ENCODE data around the gene TGFBR1.
A peak's percentile ranks its signal among the peaks of the same experiment; 100 is the strongest.

TGFBR1 gene

DNA sequence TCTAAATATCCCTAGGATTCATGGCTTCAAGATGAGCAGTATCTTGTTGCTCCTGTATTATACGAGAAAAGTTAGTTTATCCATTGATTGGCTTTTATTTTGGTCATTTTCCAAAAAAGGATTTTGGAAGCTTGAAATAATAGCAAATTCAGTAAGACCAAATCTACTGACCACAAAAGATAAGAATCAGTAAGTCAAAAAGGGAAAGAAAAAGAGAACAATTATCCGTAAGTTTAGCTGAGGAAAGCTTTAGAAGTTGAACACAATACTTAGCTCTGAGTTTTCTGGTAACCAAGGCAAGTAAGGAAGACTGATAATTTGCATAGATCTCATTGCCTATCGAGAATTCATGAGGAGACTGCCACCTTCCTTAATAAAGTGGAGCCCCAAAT, 9.1 kb downstream of the TGFBR1 start:
- DNase-seq (ENCODE audit: insufficient read length) (no peak), FAIRE-seq (no peak)
- TF ChIP-seq TAF1 (IDR thresholded peaks at IDR 0.05; ENCODE audit: borderline replicate concordance, low read depth, low read length) (no peak), POLR2A (IDR thresholded peaks at IDR 0.05; ENCODE audit: low read depth, low read length) (no peak), POLR2AphosphoS5 (IDR thresholded peaks at IDR 0.05; ENCODE audit: low read depth, low read length) (no peak)

- FAIRE-seq (no peak), DNase-seq (ENCODE audit: insufficient read length) (no peak)
- TF ChIP-seq POLR2A (IDR thresholded peaks at IDR 0.05; ENCODE audit: low read depth, low read length): no peak
- no peak for TF ChIP-seq TAF1 (IDR thresholded peaks at IDR 0.05; ENCODE audit: borderline replicate concordance, low read depth, low read length)
- TF ChIP-seq POLR2AphosphoS5 (IDR thresholded peaks at IDR 0.05; ENCODE audit: low read depth, low read length): no peak
These were observed 10.1 kb downstream of the TGFBR1 start for GRCh38 chr9:99114846-99115500.

DNA sequence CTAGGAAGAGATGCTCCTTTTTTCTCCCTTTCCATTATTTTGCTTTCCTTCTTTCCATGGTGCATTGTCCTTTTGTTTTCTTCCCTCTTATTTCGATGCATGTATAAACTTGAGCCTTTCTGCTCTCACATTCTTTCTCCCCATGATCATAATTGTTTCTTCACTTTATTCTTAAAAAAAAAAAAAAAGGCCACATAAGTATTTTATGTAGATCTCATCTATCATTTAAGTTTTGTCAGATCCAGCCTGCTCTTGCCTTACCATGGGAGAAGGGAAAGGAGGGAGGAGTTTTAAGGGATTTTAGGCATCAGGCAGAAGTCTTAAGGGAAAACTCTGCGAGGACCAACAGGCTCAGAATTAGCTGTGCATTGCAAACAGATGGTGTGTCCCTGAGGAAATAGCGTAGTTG, 11.1 kb downstream of the TGFBR1 start:
- TF ChIP-seq POLR2AphosphoS5 (IDR thresholded peaks at IDR 0.05; ENCODE audit: low read depth, low read length) (no peak), POLR2A (IDR thresholded peaks at IDR 0.05; ENCODE audit: low read depth, low read length) (no peak), TAF1 (IDR thresholded peaks at IDR 0.05; ENCODE audit: borderline replicate concordance, low read depth, low read length) (no peak)
- FAIRE-seq (no peak), DNase-seq (ENCODE audit: insufficient read length) (no peak)

DNA sequence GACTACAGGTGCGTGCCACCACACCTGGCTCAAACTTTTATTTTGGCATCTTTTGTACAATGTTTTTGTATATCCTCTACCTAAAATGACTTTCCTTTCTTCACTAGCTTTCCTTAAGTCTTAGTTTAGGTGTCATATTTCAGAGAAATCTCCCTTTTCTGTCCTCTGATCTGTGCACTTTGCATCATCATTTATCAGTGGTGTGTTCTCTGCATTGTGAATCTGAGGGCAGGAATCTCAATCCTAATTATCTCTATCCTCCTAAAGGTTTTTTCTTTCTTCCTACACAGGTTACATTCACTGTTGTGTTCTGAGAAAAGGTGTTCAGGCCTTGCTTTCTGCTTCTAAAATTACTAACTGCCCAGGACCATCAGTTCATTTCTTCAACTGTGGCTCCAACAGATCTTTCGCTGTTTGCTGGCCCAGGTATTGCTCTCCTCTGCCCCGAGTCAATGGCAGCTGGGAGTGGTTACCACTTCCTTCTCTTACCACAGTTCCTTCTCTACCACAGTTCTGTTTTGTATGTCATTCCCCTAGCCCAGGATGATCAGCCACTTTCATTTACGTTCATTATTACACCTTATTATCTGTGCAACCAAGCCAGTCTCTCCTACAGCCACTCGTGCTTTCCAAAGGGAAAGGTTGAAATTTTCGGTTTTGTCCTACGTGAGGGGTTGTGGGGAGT, 14.0 kb downstream of the TGFBR1 start:
- DNase-seq (ENCODE audit: insufficient read length) (peak; percentile 30), FAIRE-seq (peak; percentile 90)
- TF ChIP-seq POLR2A (IDR thresholded peaks at IDR 0.05; ENCODE audit: low read depth, low read length) (peak; percentile 44; the same call in 1 of the 2 replicates), POLR2AphosphoS5 (IDR thresholded peaks at IDR 0.05; ENCODE audit: low read depth, low read length) (no peak), TAF1 (IDR thresholded peaks at IDR 0.05; ENCODE audit: borderline replicate concordance, low read depth, low read length) (no peak)

GRCh38 chr9:99119976-99120655, 15.2 kb downstream of the TGFBR1 start:
- no peak for TF ChIP-seq POLR2AphosphoS5 (IDR thresholded peaks at IDR 0.05; ENCODE audit: low read depth, low read length)
- no peak for TF ChIP-seq POLR2A (IDR thresholded peaks at IDR 0.05; ENCODE audit: low read depth, low read length)
- no peak for TF ChIP-seq TAF1 (IDR thresholded peaks at IDR 0.05; ENCODE audit: borderline replicate concordance, low read depth, low read length)
- FAIRE-seq: no peak
- no peak for DNase-seq (ENCODE audit: insufficient read length)

GRCh38 chr9:99121604-99122003, 16.7 kb downstream of the TGFBR1 start:
- no peak for FAIRE-seq
- DNase-seq (ENCODE audit: insufficient read length): no peak
- TF ChIP-seq POLR2A (IDR thresholded peaks at IDR 0.05; ENCODE audit: low read depth, low read length) (no peak), POLR2AphosphoS5 (IDR thresholded peaks at IDR 0.05; ENCODE audit: low read depth, low read length) (no peak), TAF1 (IDR thresholded peaks at IDR 0.05; ENCODE audit: borderline replicate concordance, low read depth, low read length) (no peak)

GRCh38 chr9:99124534-99125255, 19.8 kb downstream of the TGFBR1 start:
- DNase-seq (ENCODE audit: insufficient read length) (no peak), FAIRE-seq (no peak)
- TF ChIP-seq POLR2AphosphoS5 (IDR thresholded peaks at IDR 0.05; ENCODE audit: low read depth, low read length) (no peak), POLR2A (IDR thresholded peaks at IDR 0.05; ENCODE audit: low read depth, low read length) (no peak), TAF1 (IDR thresholded peaks at IDR 0.05; ENCODE audit: borderline replicate concordance, low read depth, low read length) (no peak)

GRCh38 chr9:99125446-99125845, 20.5 kb downstream of the TGFBR1 start:
- DNase-seq (ENCODE audit: insufficient read length): no peak
- FAIRE-seq: peak; percentile 65
- no peak for TF ChIP-seq TAF1 (IDR thresholded peaks at IDR 0.05; ENCODE audit: borderline replicate concordance, low read depth, low read length)
- no peak for TF ChIP-seq POLR2A (IDR thresholded peaks at IDR 0.05; ENCODE audit: low read depth, low read length)
- no peak for TF ChIP-seq POLR2AphosphoS5 (IDR thresholded peaks at IDR 0.05; ENCODE audit: low read depth, low read length)

GRCh38 chr9:99126312-99126711, 21.4 kb downstream of the TGFBR1 start:
- no peak for DNase-seq (ENCODE audit: insufficient read length)
- FAIRE-seq: no peak
- no peak for TF ChIP-seq TAF1 (IDR thresholded peaks at IDR 0.05; ENCODE audit: borderline replicate concordance, low read depth, low read length)
- no peak for TF ChIP-seq POLR2AphosphoS5 (IDR thresholded peaks at IDR 0.05; ENCODE audit: low read depth, low read length)
- TF ChIP-seq POLR2A (IDR thresholded peaks at IDR 0.05; ENCODE audit: low read depth, low read length): no peak

GRCh38 chr9:99127356-99128132, 22.6 kb downstream of the TGFBR1 start:
- TF ChIP-seq POLR2A (IDR thresholded peaks at IDR 0.05; ENCODE audit: low read depth, low read length) (no peak), TAF1 (IDR thresholded peaks at IDR 0.05; ENCODE audit: borderline replicate concordance, low read depth, low read length) (no peak), POLR2AphosphoS5 (IDR thresholded peaks at IDR 0.05; ENCODE audit: low read depth, low read length) (no peak)
- DNase-seq (ENCODE audit: insufficient read length) (no peak), FAIRE-seq (peak; percentile 84)

- TF ChIP-seq POLR2AphosphoS5 (IDR thresholded peaks at IDR 0.05; ENCODE audit: low read depth, low read length) (no peak), TAF1 (IDR thresholded peaks at IDR 0.05; ENCODE audit: borderline replicate concordance, low read depth, low read length) (no peak), POLR2A (IDR thresholded peaks at IDR 0.05; ENCODE audit: low read depth, low read length) (no peak)
- no peak for DNase-seq (ENCODE audit: insufficient read length)
- peak; percentile 83 for FAIRE-seq
These were observed 23.2 kb downstream of the TGFBR1 start for GRCh38 chr9:99128133-99128406.

Data from GM12892 (cell line).